Stimulated activated CD8-positive, alpha-beta memory T cell treated with anti-CD3 and anti-CD28 coated beads, Interleukin-4, amount 100 ng/mL, for 48 hours (primary cell): ENCODE measurements around the gene FARSB.

Experiments used
- DNase-seq: peaks from one replicate; pipeline ENCODE4 v3.0.0-alpha.2; 2020

Gene FARSB

GRCh38 chr2:222545823-222546795 is 109.8 kb downstream of the FARSB start:
- DNase-seq = no peak

GRCh38 chr2:222544661-222545060 is 111.2 kb downstream of the FARSB start:
- DNase-seq = no peak

- DNase-seq = no peak
Measured at GRCh38 chr2:222538535-222538934, 117.4 kb downstream of the FARSB start.

GRCh38 chr2:222535477-222535876 is 120.4 kb downstream of the FARSB start:
- no peak for DNase-seq

- no peak for DNase-seq
Measured at GRCh38 chr2:222532315-222532714, 123.6 kb downstream of the FARSB start.

GRCh38 chr2:222526480-222527277 is 129.2 kb downstream of the FARSB start:
- DNase-seq = no peak

- no peak for DNase-seq
Measured at GRCh38 chr2:222525811-222526210, 130.1 kb downstream of the FARSB start.

GRCh38 chr2:222523783-222524544 is 131.9 kb downstream of the FARSB start:
- DNase-seq = no peak

GRCh38 chr2:222522082-222522481 is 133.8 kb downstream of the FARSB start:
- no peak for DNase-seq

- no peak for DNase-seq
Measured at GRCh38 chr2:222521099-222521498, 134.8 kb downstream of the FARSB start.
